Measurements from ENCODE around the gene PFN1.
A peak's percentile ranks its signal among the peaks of the same experiment; 100 is the strongest.
"Not testable (repeated sequence)": the region's sequence is repeated elsewhere in the genome, so short reads cannot be mapped to it uniquely, and the experiment has no call there.

PFN1 gene

GRCh38 chr17:4906642-4907041 is 41.7 kb downstream of the PFN1 start:
- not testable (repeated sequence) for H3K27me3 ChIP-seq (ENCODE audit: control insufficient read depth, insufficient read depth, low read length); H3K36me3 ChIP-seq (ENCODE audit: control insufficient read depth, insufficient read depth, low read length); H3K4me1 ChIP-seq (ENCODE audit: control insufficient read depth, insufficient read depth, low read length); H3K9me3 ChIP-seq (ENCODE audit: control insufficient read depth, insufficient read depth, low read length); H3K9ac ChIP-seq (ENCODE audit: low read depth, low read length); H3K4me3 ChIP-seq (ENCODE audit: low read depth, low read length)

GRCh38 chr17:4903051-4903818 is 45.1 kb downstream of the PFN1 start, which contains the start of gene CHRNE:
Gene CHRNE, minus strand, starts transcription at chr17:4903098. Its CDS starts 35 bp downstream, at chr17:4903063.
- H3K4me3 ChIP-seq (ENCODE audit: low read depth, low read length), result no peak within 1 kb of the TSS
- H3K36me3 ChIP-seq (ENCODE audit: control insufficient read depth, insufficient read depth, low read length), result peaks cover 3% of the 10 kb centered on the region
- no peaks in the 10 kb centered on the region for H3K9me3 ChIP-seq (ENCODE audit: control insufficient read depth, insufficient read depth, low read length)
- H3K27me3 ChIP-seq (ENCODE audit: control insufficient read depth, insufficient read depth, low read length), result no peaks in the 10 kb centered on the region
- peaks cover 6% of the 10 kb centered on the region for H3K4me1 ChIP-seq (ENCODE audit: control insufficient read depth, insufficient read depth, low read length)
- H3K9ac ChIP-seq (ENCODE audit: low read depth, low read length), result no peak within 1 kb of the TSS

GRCh38 chr17:4902540-4902939 is 45.8 kb downstream of the PFN1 start:
- no peaks in the 10 kb centered on the region for H3K27me3 ChIP-seq (ENCODE audit: control insufficient read depth, insufficient read depth, low read length)
- H3K4me3 ChIP-seq (ENCODE audit: low read depth, low read length), result no peak overlapping the region
- no peaks in the 10 kb centered on the region for H3K9me3 ChIP-seq (ENCODE audit: control insufficient read depth, insufficient read depth, low read length)
- peaks cover 7% of the 10 kb centered on the region for H3K4me1 ChIP-seq (ENCODE audit: control insufficient read depth, insufficient read depth, low read length)
- H3K36me3 ChIP-seq (ENCODE audit: control insufficient read depth, insufficient read depth, low read length), result peaks cover 3% of the 10 kb centered on the region
- H3K9ac ChIP-seq (ENCODE audit: low read depth, low read length), result no peak overlapping the region

GRCh38 chr17:4901648-4902344 is 46.5 kb downstream of the PFN1 start:
- H3K36me3 ChIP-seq (ENCODE audit: control insufficient read depth, insufficient read depth, low read length), result peaks cover 5% of the 10 kb centered on the region
- H3K9me3 ChIP-seq (ENCODE audit: control insufficient read depth, insufficient read depth, low read length), result no peaks in the 10 kb centered on the region
- no peaks in the 10 kb centered on the region for H3K27me3 ChIP-seq (ENCODE audit: control insufficient read depth, insufficient read depth, low read length)
- H3K4me1 ChIP-seq (ENCODE audit: control insufficient read depth, insufficient read depth, low read length), result peaks cover 7% of the 10 kb centered on the region
- no peak overlapping the region for H3K4me3 ChIP-seq (ENCODE audit: low read depth, low read length)
- H3K9ac ChIP-seq (ENCODE audit: low read depth, low read length), result no peak overlapping the region

- H3K36me3 ChIP-seq (ENCODE audit: control insufficient read depth, insufficient read depth, low read length), result peaks cover 11% of the 10 kb centered on the region
- H3K27me3 ChIP-seq (ENCODE audit: control insufficient read depth, insufficient read depth, low read length), result no peaks in the 10 kb centered on the region
- no peak overlapping the region for H3K9ac ChIP-seq (ENCODE audit: low read depth, low read length)
- peaks cover 7% of the 10 kb centered on the region for H3K4me1 ChIP-seq (ENCODE audit: control insufficient read depth, insufficient read depth, low read length)
- no peaks in the 10 kb centered on the region for H3K9me3 ChIP-seq (ENCODE audit: control insufficient read depth, insufficient read depth, low read length)
- H3K4me3 ChIP-seq (ENCODE audit: low read depth, low read length), result peak overlapping the region; percentile 92
Observed at GRCh38 chr17:4901108-4901647, 47.2 kb downstream of the PFN1 start.

- Histone ChIP-seq H3K9ac (ENCODE audit: low read depth, low read length) (peak overlapping the region; percentile 66), H3K9me3 (ENCODE audit: control insufficient read depth, insufficient read depth, low read length) (no peaks in the 10 kb centered on the region), H3K4me1 (ENCODE audit: control insufficient read depth, insufficient read depth, low read length) (peaks cover 7% of the 10 kb centered on the region), H3K4me3 (ENCODE audit: low read depth, low read length) (peak overlapping the region; percentile 92), H3K27me3 (ENCODE audit: control insufficient read depth, insufficient read depth, low read length) (no peaks in the 10 kb centered on the region), H3K36me3 (ENCODE audit: control insufficient read depth, insufficient read depth, low read length) (peaks cover 11% of the 10 kb centered on the region)
Observed at GRCh38 chr17:4900231-4901107, 47.9 kb downstream of the PFN1 start.

GRCh38 chr17:4899341-4900230 is 48.7 kb downstream of the PFN1 start, which contains the start of gene C17orf107:
Gene C17orf107, plus strand, starts transcription at chr17:4899536. Its CDS starts 227 bp downstream, at chr17:4899763.
- Histone ChIP-seq H3K27me3 (ENCODE audit: control insufficient read depth, insufficient read depth, low read length) (no peaks in the 10 kb centered on the region), H3K36me3 (ENCODE audit: control insufficient read depth, insufficient read depth, low read length) (peaks cover 19% of the 10 kb centered on the region), H3K4me1 (ENCODE audit: control insufficient read depth, insufficient read depth, low read length) (peaks cover 7% of the 10 kb centered on the region), H3K9ac (ENCODE audit: low read depth, low read length) (peak within 1 kb of the TSS; percentile 73), H3K4me3 (ENCODE audit: low read depth, low read length) (peak within 1 kb of the TSS; percentile 92), H3K9me3 (ENCODE audit: control insufficient read depth, insufficient read depth, low read length) (no peaks in the 10 kb centered on the region)

- H3K9ac ChIP-seq (ENCODE audit: low read depth, low read length), result peak overlapping the region; percentile 73
- no peaks in the 10 kb centered on the region for H3K9me3 ChIP-seq (ENCODE audit: control insufficient read depth, insufficient read depth, low read length)
- H3K36me3 ChIP-seq (ENCODE audit: control insufficient read depth, insufficient read depth, low read length), result peaks cover 25% of the 10 kb centered on the region
- no peaks in the 10 kb centered on the region for H3K27me3 ChIP-seq (ENCODE audit: control insufficient read depth, insufficient read depth, low read length)
- H3K4me1 ChIP-seq (ENCODE audit: control insufficient read depth, insufficient read depth, low read length), result peaks cover 7% of the 10 kb centered on the region
- H3K4me3 ChIP-seq (ENCODE audit: low read depth, low read length), result peak overlapping the region; percentile 92
Observed at GRCh38 chr17:4898927-4899326, 49.4 kb downstream of the PFN1 start.

- Histone ChIP-seq H3K4me1 (ENCODE audit: control insufficient read depth, insufficient read depth, low read length) (peaks cover 4% of the 10 kb centered on the region), H3K27me3 (ENCODE audit: control insufficient read depth, insufficient read depth, low read length) (no peaks in the 10 kb centered on the region), H3K9me3 (ENCODE audit: control insufficient read depth, insufficient read depth, low read length) (no peaks in the 10 kb centered on the region), H3K36me3 (ENCODE audit: control insufficient read depth, insufficient read depth, low read length) (peaks cover 31% of the 10 kb centered on the region), H3K9ac (ENCODE audit: low read depth, low read length) (peak overlapping the region; percentile 73), H3K4me3 (ENCODE audit: low read depth, low read length) (peak overlapping the region; percentile 92)
Observed at GRCh38 chr17:4898351-4898750, 50.0 kb downstream of the PFN1 start.

- Histone ChIP-seq H3K36me3 (ENCODE audit: control insufficient read depth, insufficient read depth, low read length) (peaks cover 35% of the 10 kb centered on the region), H3K9me3 (ENCODE audit: control insufficient read depth, insufficient read depth, low read length) (no peaks in the 10 kb centered on the region), H3K27me3 (ENCODE audit: control insufficient read depth, insufficient read depth, low read length) (no peaks in the 10 kb centered on the region), H3K4me3 (ENCODE audit: low read depth, low read length) (no peak overlapping the region), H3K9ac (ENCODE audit: low read depth, low read length) (no peak overlapping the region), H3K4me1 (ENCODE audit: control insufficient read depth, insufficient read depth, low read length) (peaks cover 2% of the 10 kb centered on the region)
Observed at GRCh38 chr17:4897785-4898184, 50.5 kb downstream of the PFN1 start.

Data from iPS-15b (cell line).